Measurements from ENCODE around the gene ADGRA3.

The ADGRA3 gene

GRCh38 chr4:22515888-22516541, at the start of gene ADGRA3:
Gene ADGRA3 (minus strand): TSS chr4:22516066. CDS start chr4:22515784, 282 bp downstream.
- no peak for DNase-seq (ENCODE audit: low read depth)

GRCh38 chr4:22556495-22556894, 40.6 kb upstream of the ADGRA3 start:
- no peak for DNase-seq (ENCODE audit: low read depth)

- no peak for DNase-seq (ENCODE audit: low read depth)
Measured at GRCh38 chr4:22554670-22555069, 38.8 kb upstream of the ADGRA3 start.

GRCh38 chr4:22553560-22553959, 37.7 kb upstream of the ADGRA3 start:
- no peak for DNase-seq (ENCODE audit: low read depth)

- no peak for DNase-seq (ENCODE audit: low read depth)
Measured at GRCh38 chr4:22552812-22553211, 36.9 kb upstream of the ADGRA3 start.

- DNase-seq (ENCODE audit: low read depth): no peak
Measured at GRCh38 chr4:22551550-22551949, 35.7 kb upstream of the ADGRA3 start.

- DNase-seq (ENCODE audit: low read depth): no peak
Measured at GRCh38 chr4:22546299-22546698, 30.4 kb upstream of the ADGRA3 start.

GRCh38 chr4:22539251-22539650, 23.4 kb upstream of the ADGRA3 start:
- no peak for DNase-seq (ENCODE audit: low read depth)

GRCh38 chr4:22537864-22538263, 22.0 kb upstream of the ADGRA3 start:
- no peak for DNase-seq (ENCODE audit: low read depth)

- DNase-seq (ENCODE audit: low read depth): no peak
Measured at GRCh38 chr4:22534374-22534773, 18.5 kb upstream of the ADGRA3 start.

GRCh38 chr4:22532896-22533295, 17.0 kb upstream of the ADGRA3 start:
- DNase-seq (ENCODE audit: low read depth): no peak

GRCh38 chr4:22532117-22532516, 16.3 kb upstream of the ADGRA3 start:
- no peak for DNase-seq (ENCODE audit: low read depth)

- DNase-seq (ENCODE audit: low read depth): no peak
Measured at GRCh38 chr4:22531311-22532019, 15.6 kb upstream of the ADGRA3 start.

- no peak for DNase-seq (ENCODE audit: low read depth)
Measured at GRCh38 chr4:22524895-22525294, 9.0 kb upstream of the ADGRA3 start.

- DNase-seq (ENCODE audit: low read depth): no peak
Measured at GRCh38 chr4:22522706-22523501, 7.0 kb upstream of the ADGRA3 start.

- no peak for DNase-seq (ENCODE audit: low read depth)
Measured at GRCh38 chr4:22522206-22522605, 6.3 kb upstream of the ADGRA3 start.

- no peak for DNase-seq (ENCODE audit: low read depth)
Measured at GRCh38 chr4:22521240-22521639, 5.4 kb upstream of the ADGRA3 start.

GRCh38 chr4:22515145-22515887, 550 bp downstream of the ADGRA3 start:
- no peak for DNase-seq (ENCODE audit: low read depth)

GRCh38 chr4:22514481-22514880, 1.4 kb downstream of the ADGRA3 start:
- no peak for DNase-seq (ENCODE audit: low read depth)

GRCh38 chr4:22514001-22514400, 1.9 kb downstream of the ADGRA3 start:
- DNase-seq (ENCODE audit: low read depth): peak; percentile 67

GRCh38 chr4:22512306-22512705, 3.6 kb downstream of the ADGRA3 start:
- DNase-seq (ENCODE audit: low read depth): no peak

- DNase-seq (ENCODE audit: low read depth): no peak
Measured at GRCh38 chr4:22510750-22511149, 5.1 kb downstream of the ADGRA3 start.
